ENCODE data around the gene PPP2R3B. TPM values are rescaled to one million over a fixed set of nuclear protein-coding genes. Genes with fewer than 3 reads are reported as not detected.
A peak's percentile ranks its signal among the peaks of the same experiment; 100 is the strongest.
"Not testable (repeated sequence)": the region's sequence is repeated elsewhere in the genome, so short reads cannot be mapped to it uniquely, and the experiment has no call there.

The PPP2R3B gene
- total RNA-seq, 1 experiment from 2014 or later = 21.5 TPM

- Histone ChIP-seq H3K4me3 (no peak overlapping the region), H3K27me3 (no peaks in the 10 kb centered on the region), H3K36me3 (no peaks in the 10 kb centered on the region), H3K9me3 (no peaks in the 10 kb centered on the region)
- no peak for DNase-seq
Measured at GRCh38 chrX:384861-385260, 1.8 kb downstream of the PPP2R3B start.

- Histone ChIP-seq H3K27me3 (no peaks in the 10 kb centered on the region), H3K36me3 (no peaks in the 10 kb centered on the region)
- DNase-seq = no peak
Measured at GRCh38 chrX:378443-378842, 8.3 kb downstream of the PPP2R3B start.

GRCh38 chrX:376206-376605, 10.5 kb downstream of the PPP2R3B start:
- not testable (repeated sequence) for DNase-seq

More at GRCh38 chrX:378443-378842, 8.3 kb downstream of the PPP2R3B start:
- Histone ChIP-seq H3K9me3 (no peaks in the 10 kb centered on the region), H3K4me3 (no peak overlapping the region)

GRCh38 chrX:375181-376036, 11.3 kb downstream of the PPP2R3B start:
- Histone ChIP-seq H3K36me3 (no peaks in the 10 kb centered on the region), H3K4me3 (no peak overlapping the region), H3K9me3 (no peaks in the 10 kb centered on the region), H3K27me3 (no peaks in the 10 kb centered on the region)
- no peak for DNase-seq

More at GRCh38 chrX:376206-376605, 10.5 kb downstream of the PPP2R3B start:
- H3K4me3 ChIP-seq, H3K36me3 ChIP-seq, H3K27me3 ChIP-seq, H3K9me3 ChIP-seq: not testable (repeated sequence)

GRCh38 chrX:374596-374995, 12.1 kb downstream of the PPP2R3B start:
- Histone ChIP-seq H3K4me3 (no peak overlapping the region), H3K9me3 (no peaks in the 10 kb centered on the region), H3K36me3 (no peaks in the 10 kb centered on the region), H3K27me3 (no peaks in the 10 kb centered on the region)
- no peak for DNase-seq

GRCh38 chrX:373641-374471, 12.9 kb downstream of the PPP2R3B start:
- Histone ChIP-seq H3K9me3 (no peaks in the 10 kb centered on the region), H3K36me3 (no peaks in the 10 kb centered on the region), H3K27me3 (no peaks in the 10 kb centered on the region), H3K4me3 (peak overlapping the region; percentile 45)
- peak; percentile 52 for DNase-seq

- no peak for DNase-seq
- no peak overlapping the region for H3K4me3 ChIP-seq
- H3K36me3 ChIP-seq = no peaks in the 10 kb centered on the region
- H3K27me3 ChIP-seq = no peaks in the 10 kb centered on the region
- H3K9me3 ChIP-seq = no peaks in the 10 kb centered on the region
Measured at GRCh38 chrX:372856-373640, 13.7 kb downstream of the PPP2R3B start.

GRCh38 chrX:371907-372306, 14.8 kb downstream of the PPP2R3B start:
- H3K4me3 ChIP-seq = no peak overlapping the region
- no peaks in the 10 kb centered on the region for H3K27me3 ChIP-seq
- no peak for DNase-seq

GRCh38 chrX:370963-371745, 15.6 kb downstream of the PPP2R3B start:
- Histone ChIP-seq H3K36me3 (no peaks in the 10 kb centered on the region), H3K4me3 (no peak overlapping the region)
- DNase-seq = no peak

More at GRCh38 chrX:371907-372306, 14.8 kb downstream of the PPP2R3B start:
- no peaks in the 10 kb centered on the region for H3K36me3 ChIP-seq
- no peaks in the 10 kb centered on the region for H3K9me3 ChIP-seq

GRCh38 chrX:370244-370962, 16.3 kb downstream of the PPP2R3B start:
- no peaks in the 10 kb centered on the region for H3K27me3 ChIP-seq
- no peak overlapping the region for H3K4me3 ChIP-seq
- DNase-seq = no peak
- H3K9me3 ChIP-seq = no peaks in the 10 kb centered on the region
- no peaks in the 10 kb centered on the region for H3K36me3 ChIP-seq

More at GRCh38 chrX:370963-371745, 15.6 kb downstream of the PPP2R3B start:
- Histone ChIP-seq H3K9me3 (no peaks in the 10 kb centered on the region), H3K27me3 (no peaks in the 10 kb centered on the region)

- no peaks in the 10 kb centered on the region for H3K27me3 ChIP-seq
- DNase-seq = no peak
- no peaks in the 10 kb centered on the region for H3K9me3 ChIP-seq
- no peaks in the 10 kb centered on the region for H3K36me3 ChIP-seq
- H3K4me3 ChIP-seq = no peak overlapping the region
Measured at GRCh38 chrX:369563-370101, 17.1 kb downstream of the PPP2R3B start.

- DNase-seq = peak; percentile 18
- Histone ChIP-seq H3K4me3 (no peak overlapping the region), H3K27me3 (no peaks in the 10 kb centered on the region), H3K9me3 (no peaks in the 10 kb centered on the region), H3K36me3 (no peaks in the 10 kb centered on the region)
Measured at GRCh38 chrX:368811-369562, 17.7 kb downstream of the PPP2R3B start.

GRCh38 chrX:367866-368265, 18.8 kb downstream of the PPP2R3B start:
- Histone ChIP-seq H3K36me3 (no peaks in the 10 kb centered on the region), H3K4me3 (no peak overlapping the region), H3K9me3 (no peaks in the 10 kb centered on the region), H3K27me3 (no peaks in the 10 kb centered on the region)
- DNase-seq = no peak

- H3K27me3 ChIP-seq = no peaks in the 10 kb centered on the region
- H3K36me3 ChIP-seq = no peaks in the 10 kb centered on the region
- DNase-seq = no peak
- H3K9me3 ChIP-seq = no peaks in the 10 kb centered on the region
- H3K4me3 ChIP-seq = no peak overlapping the region
Measured at GRCh38 chrX:367349-367748, 19.4 kb downstream of the PPP2R3B start.
